DMS153 treated with DMSO at 0.1 percent for 48 hours (cell line): ENCODE results near the gene PRSS33.

Experiments
- DNase-seq: peaks from one replicate; lab custom pipeline; 2025; ENCODE audit not compliant: unreplicated experiment; lab: John Stamatoyannopoulos, UW

PRSS33 gene

GRCh38 chr16:2799859-2800226, 12.5 kb upstream of the PRSS33 start:
- DNase-seq: no peak

- DNase-seq: no peak
Observed at GRCh38 chr16:2799205-2799858, 12.0 kb upstream of the PRSS33 start.

- no peak for DNase-seq
Observed at GRCh38 chr16:2798723-2799204, 11.4 kb upstream of the PRSS33 start.

GRCh38 chr16:2795395-2796143, 8.2 kb upstream of the PRSS33 start:
- DNase-seq: no peak

- DNase-seq: no peak
Observed at GRCh38 chr16:2792940-2793339, 5.6 kb upstream of the PRSS33 start.

- no peak for DNase-seq
Observed at GRCh38 chr16:2791174-2791573, 3.8 kb upstream of the PRSS33 start.

GRCh38 chr16:2790631-2791030, 3.3 kb upstream of the PRSS33 start:
- no peak for DNase-seq

- no peak for DNase-seq
Observed at GRCh38 chr16:2787961-2788360, 601 bp upstream of the PRSS33 start.

- no peak for DNase-seq
Observed at GRCh38 chr16:2786826-2787151, 571 bp downstream of the PRSS33 start.

- no peak for DNase-seq
Observed at GRCh38 chr16:2786061-2786825, 1.1 kb downstream of the PRSS33 start.

- DNase-seq: no peak
Observed at GRCh38 chr16:2785101-2785991, 2.0 kb downstream of the PRSS33 start.

GRCh38 chr16:2784358-2785100, 2.8 kb downstream of the PRSS33 start:
- DNase-seq: no peak

- no peak for DNase-seq
Observed at GRCh38 chr16:2783581-2784357, 3.6 kb downstream of the PRSS33 start.

GRCh38 chr16:2782583-2783351, 4.6 kb downstream of the PRSS33 start:
- DNase-seq: no peak

- no peak for DNase-seq
Observed at GRCh38 chr16:2779978-2780898, 7.1 kb downstream of the PRSS33 start.

- no peak for DNase-seq
Observed at GRCh38 chr16:2779151-2779920, 8.0 kb downstream of the PRSS33 start.

- no peak for DNase-seq
Observed at GRCh38 chr16:2778630-2778958, 8.8 kb downstream of the PRSS33 start.
